HG03575 (cell line): ENCODE results near the gene YARS1.
"Not testable (repeated sequence)": the region's sequence is repeated elsewhere in the genome, so short reads cannot be mapped to it uniquely, and the experiment has no call there.

Experiments used
- ATAC-seq: cut with Tn5 transposase; IDR thresholded peaks from one replicate; pipeline ENCODE4 v1.9.1; 2021; ENCODE audit not compliant: unreplicated experiment, insufficient number of reproducible peaks, low FRiP score; ENCODE audit errors: extremely low read depth

Gene YARS1

GRCh38 chr1:32818804-32819541 is 1.8 kb upstream of the YARS1 start:
- ATAC-seq = no peak

GRCh38 chr1:32817815-32818786 is 943 bp upstream of the YARS1 start:
- no peak for ATAC-seq

GRCh38 chr1:32816676-32817158 is 441 bp downstream of the YARS1 start:
- peak; percentile 7 for ATAC-seq

GRCh38 chr1:32813941-32814739 is 3.0 kb downstream of the YARS1 start:
- no peak for ATAC-seq

- ATAC-seq = no peak
Measured at GRCh38 chr1:32811917-32812316, 5.2 kb downstream of the YARS1 start.

- no peak for ATAC-seq
Measured at GRCh38 chr1:32811265-32811664, 5.9 kb downstream of the YARS1 start.

GRCh38 chr1:32810358-32810757 is 6.8 kb downstream of the YARS1 start:
- ATAC-seq = no peak

- no peak for ATAC-seq
Measured at GRCh38 chr1:32808580-32808979, 8.6 kb downstream of the YARS1 start.

GRCh38 chr1:32806910-32807523 is 10.1 kb downstream of the YARS1 start:
- no peak for ATAC-seq

- ATAC-seq = no peak
Measured at GRCh38 chr1:32806290-32806689, 10.9 kb downstream of the YARS1 start.

- ATAC-seq = not testable (repeated sequence)
Measured at GRCh38 chr1:32804460-32804859, 12.7 kb downstream of the YARS1 start.

GRCh38 chr1:32801096-32801715 is 16.0 kb downstream of the YARS1 start:
- no peak for ATAC-seq

- ATAC-seq = no peak
Measured at GRCh38 chr1:32798679-32799416, 18.3 kb downstream of the YARS1 start.

- no peak for ATAC-seq
Measured at GRCh38 chr1:32798191-32798590, 19.0 kb downstream of the YARS1 start.

- no peak for ATAC-seq
Measured at GRCh38 chr1:32797456-32797855, 19.7 kb downstream of the YARS1 start.

GRCh38 chr1:32795763-32796162 is 21.4 kb downstream of the YARS1 start:
- ATAC-seq = not testable (repeated sequence)

- no peak for ATAC-seq
Measured at GRCh38 chr1:32791881-32792280, 25.3 kb downstream of the YARS1 start.

GRCh38 chr1:32789356-32789755 is 27.8 kb downstream of the YARS1 start:
- not testable (repeated sequence) for ATAC-seq
